ENCODE data around the gene OSGEP.

The OSGEP gene

DNA sequence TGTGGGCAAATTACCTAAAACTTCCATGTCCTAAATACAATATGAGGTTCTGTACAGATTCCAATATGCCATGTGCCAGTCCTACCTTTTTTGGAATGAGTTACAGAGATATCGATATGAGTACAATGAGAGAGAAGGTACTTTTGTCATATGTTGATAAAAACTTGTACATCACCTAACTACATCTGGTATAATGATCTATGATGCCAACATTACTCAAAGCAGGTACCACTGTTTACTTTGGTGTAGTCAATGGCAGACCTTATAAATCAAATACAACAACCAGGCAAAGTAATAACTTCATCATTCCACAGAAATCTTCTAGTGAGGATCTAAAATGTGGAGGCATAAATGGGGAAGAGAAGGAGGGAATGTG lies 54.0 kb downstream of the OSGEP start:
- DNase-seq (ENCODE audit: low read depth in 2 of 2) = no peak

DNA sequence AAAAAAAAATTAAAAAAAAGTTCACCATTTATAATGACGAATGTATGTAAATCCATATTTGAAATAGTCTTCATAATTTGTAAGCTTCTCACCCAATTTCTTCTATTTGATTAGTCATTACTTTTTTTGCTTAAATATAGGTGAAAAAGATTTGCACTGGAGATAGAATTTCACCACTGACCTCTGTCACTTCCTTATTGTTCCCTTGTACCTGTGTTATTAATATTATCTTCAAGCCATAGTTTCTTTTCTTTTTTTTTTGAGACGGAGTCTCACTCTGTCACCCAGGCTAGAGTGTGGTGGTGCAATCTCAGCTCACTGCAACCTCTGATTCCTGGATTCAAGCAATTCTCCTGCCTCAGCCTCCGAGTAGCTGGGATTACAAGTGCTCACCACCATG lies 57.1 kb downstream of the OSGEP start:
- DNase-seq (ENCODE audit: low read depth in 2 of 2) = no peak

Data from stimulated activated CD8-positive, alpha-beta memory T cell treated with anti-CD3 and anti-CD28 coated beads, Interleukin-2, amount 100 ng/mL, for 48 hours (primary cell).